H54 (cell line): Measurements from ENCODE around the gene BTBD2.
A peak's percentile ranks its signal among the peaks of the same experiment; 100 is the strongest.

Experiments used
- DNase-seq: peaks from one replicate; pipeline ENCODE4 v3.0.0; 2011; ENCODE audit warnings: low spot score, mixed read lengths; ENCODE audit not compliant: insufficient read length
- FAIRE-seq: peaks from 3 replicates; lab custom pipeline; 2011; peaks lifted over from hg19 to GRCh38; lab: Jason Lieb, UNC
- POLR2A ChIP-seq: IDR thresholded peaks from 2 replicates; pipeline ENCODE4 v1.6.1; 2011; ENCODE audit warnings: low read depth, mild to moderate bottlenecking, low read length

The BTBD2 gene

GRCh38 chr19:1981253-1981652 is 34.3 kb downstream of the BTBD2 start:
- FAIRE-seq (no peak), DNase-seq (no peak)
- no peak for TF ChIP-seq POLR2A

- DNase-seq = no peak
- no peak for TF ChIP-seq POLR2A
- FAIRE-seq = no peak
These were observed 34.7 kb downstream of the BTBD2 start for GRCh38 chr19:1980809-1981181.

- no peak for TF ChIP-seq POLR2A
- DNase-seq = no peak
- FAIRE-seq = no peak
These were observed 35.3 kb downstream of the BTBD2 start for GRCh38 chr19:1980091-1980808.

GRCh38 chr19:1979642-1980041 is 35.9 kb downstream of the BTBD2 start:
- no peak for FAIRE-seq
- no peak for TF ChIP-seq POLR2A
- no peak for DNase-seq

GRCh38 chr19:1979017-1979416 is 36.5 kb downstream of the BTBD2 start:
- TF ChIP-seq POLR2A = no peak
- no peak for DNase-seq
- no peak for FAIRE-seq

- no peak for FAIRE-seq
- no peak for DNase-seq
- no peak for TF ChIP-seq POLR2A
These were observed 37.1 kb downstream of the BTBD2 start for GRCh38 chr19:1978346-1978894.

GRCh38 chr19:1977120-1977519 is 38.4 kb downstream of the BTBD2 start:
- DNase-seq (no peak), FAIRE-seq (no peak)
- no peak for TF ChIP-seq POLR2A

GRCh38 chr19:1975162-1975480 is 40.4 kb downstream of the BTBD2 start:
- DNase-seq = no peak
- TF ChIP-seq POLR2A = no peak
- FAIRE-seq = no peak

- DNase-seq = no peak
- FAIRE-seq = no peak
- no peak for TF ChIP-seq POLR2A
These were observed 40.9 kb downstream of the BTBD2 start for GRCh38 chr19:1974381-1975161.

GRCh38 chr19:1970806-1971502 is 44.6 kb downstream of the BTBD2 start:
- FAIRE-seq (no peak), DNase-seq (peak; percentile 50)
- no peak for TF ChIP-seq POLR2A

- no peak for TF ChIP-seq POLR2A
- DNase-seq = peak; percentile 87
- FAIRE-seq = peak; percentile 27
These were observed 45.3 kb downstream of the BTBD2 start for GRCh38 chr19:1970003-1970805.

GRCh38 chr19:1969176-1970002 is 46.1 kb downstream of the BTBD2 start:
- no peak for TF ChIP-seq POLR2A
- FAIRE-seq (no peak), DNase-seq (no peak)
